Measurements from ENCODE around the gene SLC1A3.

Gene SLC1A3

GRCh38 chr5:36670548-36670947 lies 64.1 kb downstream of the SLC1A3 start:
- Histone ChIP-seq H3K36me3 (no peaks in the 10 kb centered on the region), H3K4me1 (ENCODE audit: control insufficient read depth in 1 of 2, insufficient read depth in 1 of 2, low read depth in 1 of 2, low read length in 1 of 2) (peaks cover 7 to 11% of the 10 kb centered on the region in 2 experiments), H3K27me3 (no peaks in the 10 kb centered on the region), H3K4me3 (ENCODE audit: low read depth in 1 of 2, low read length in 1 of 2) (no peak overlapping the region), H3K9me3 (no peaks in the 10 kb centered on the region), H3K27ac (no peak overlapping the region)
- TF ChIP-seq CTCF (IDR thresholded peaks at IDR 0.05) = no peak

GRCh38 chr5:36675282-36675681 lies 68.9 kb downstream of the SLC1A3 start:
- Histone ChIP-seq H3K27me3 (no peaks in the 10 kb centered on the region), H3K27ac (no peak overlapping the region), H3K9me3 (no peaks in the 10 kb centered on the region), H3K4me3 (ENCODE audit: low read depth in 1 of 2, low read length in 1 of 2) (no peak overlapping the region), H3K4me1 (ENCODE audit: control insufficient read depth in 1 of 2, insufficient read depth in 1 of 2, low read depth in 1 of 2, low read length in 1 of 2) (peaks cover 7 to 10% of the 10 kb centered on the region in 2 experiments), H3K36me3 (no peaks in the 10 kb centered on the region)
- no peak for TF ChIP-seq CTCF (IDR thresholded peaks at IDR 0.05)

GRCh38 chr5:36679221-36679989 lies 73.0 kb downstream of the SLC1A3 start:
- no peak overlapping the region for H3K4me3 ChIP-seq (ENCODE audit: low read depth in 1 of 2, low read length in 1 of 2)
- no peaks in the 10 kb centered on the region for H3K36me3 ChIP-seq
- no peaks in the 10 kb centered on the region for H3K9me3 ChIP-seq
- no peak overlapping the region for H3K27ac ChIP-seq
- no peaks in the 10 kb centered on the region for H3K27me3 ChIP-seq
- no peak for TF ChIP-seq CTCF (IDR thresholded peaks at IDR 0.05)
- peaks cover 19 to 22% of the 10 kb centered on the region in 2 experiments for H3K4me1 ChIP-seq (ENCODE audit: control insufficient read depth in 1 of 2, insufficient read depth in 1 of 2, low read depth in 1 of 2, low read length in 1 of 2)

- Histone ChIP-seq H3K36me3 (no peaks in the 10 kb centered on the region), H3K27me3 (no peaks in the 10 kb centered on the region), H3K4me1 (ENCODE audit: control insufficient read depth in 1 of 2, insufficient read depth in 1 of 2, low read depth in 1 of 2, low read length in 1 of 2) (peaks cover 26 to 28% of the 10 kb centered on the region in 2 experiments), H3K27ac (no peak overlapping the region), H3K4me3 (ENCODE audit: low read depth in 1 of 2, low read length in 1 of 2) (no peak overlapping the region), H3K9me3 (no peaks in the 10 kb centered on the region)
- no peak for TF ChIP-seq CTCF (IDR thresholded peaks at IDR 0.05)
These were observed 73.7 kb downstream of the SLC1A3 start for GRCh38 chr5:36680066-36680465.

- Histone ChIP-seq H3K4me3 (ENCODE audit: low read depth in 1 of 2, low read length in 1 of 2) (no peak overlapping the region), H3K4me1 (ENCODE audit: control insufficient read depth in 1 of 2, insufficient read depth in 1 of 2, low read depth in 1 of 2, low read length in 1 of 2) (peaks cover 40 to 45% of the 10 kb centered on the region in 2 experiments), H3K9me3 (no peaks in the 10 kb centered on the region), H3K27me3 (no peaks in the 10 kb centered on the region), H3K36me3 (no peaks in the 10 kb centered on the region), H3K27ac (no peak overlapping the region)
- no peak for TF ChIP-seq CTCF (IDR thresholded peaks at IDR 0.05)
These were observed 75.3 kb downstream of the SLC1A3 start for GRCh38 chr5:36681711-36682110.

Measured in neutrophil (primary cell).